GM11168 (cell line): ENCODE results near the gene PLAAT3.
"Not testable (repeated sequence)": the region's sequence is repeated elsewhere in the genome, so short reads cannot be mapped to it uniquely, and the experiment has no call there.

ENCODE experiments used
- in situ Hi-C: fragments of 300-500 bp; cut with MboI; formaldehyde crosslinking; loops from one replicate; pipeline ENCODE4 v1.12.0; 2022; ENCODE audit warnings: low sequenced_read_pairs; ENCODE audit not compliant: unreplicated experiment

Gene PLAAT3

DNA sequence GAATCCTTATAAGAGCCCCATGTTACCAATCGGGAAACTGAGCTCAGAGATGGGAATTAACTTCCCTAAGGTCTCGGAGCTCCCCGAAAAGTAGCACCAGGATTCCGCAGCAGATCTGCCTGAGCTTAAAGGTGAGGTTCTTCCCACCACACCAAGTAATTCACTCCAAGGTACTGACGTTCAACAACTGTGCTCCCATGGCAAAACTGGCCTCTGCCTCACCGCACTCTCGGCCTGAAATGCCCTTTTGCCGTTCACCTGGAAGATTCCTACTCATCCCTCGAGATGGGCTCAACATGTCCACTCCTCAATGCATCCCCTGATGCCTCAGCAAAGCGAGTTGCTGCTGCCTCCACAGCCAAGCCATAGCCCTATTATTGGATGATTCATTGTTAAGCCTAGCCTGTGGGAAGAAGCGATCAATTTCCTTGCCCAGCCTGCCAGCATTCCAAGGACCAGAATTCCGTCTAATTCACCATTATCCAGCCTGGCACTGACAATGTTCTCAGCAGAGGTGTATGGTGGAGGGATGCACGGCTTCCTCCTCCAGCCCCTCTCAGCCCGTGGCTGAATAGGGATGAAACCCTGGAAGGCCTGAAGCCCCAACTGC is 4.2 kb downstream of the PLAAT3 start:
- in situ Hi-C loops, result no loop called here

DNA sequence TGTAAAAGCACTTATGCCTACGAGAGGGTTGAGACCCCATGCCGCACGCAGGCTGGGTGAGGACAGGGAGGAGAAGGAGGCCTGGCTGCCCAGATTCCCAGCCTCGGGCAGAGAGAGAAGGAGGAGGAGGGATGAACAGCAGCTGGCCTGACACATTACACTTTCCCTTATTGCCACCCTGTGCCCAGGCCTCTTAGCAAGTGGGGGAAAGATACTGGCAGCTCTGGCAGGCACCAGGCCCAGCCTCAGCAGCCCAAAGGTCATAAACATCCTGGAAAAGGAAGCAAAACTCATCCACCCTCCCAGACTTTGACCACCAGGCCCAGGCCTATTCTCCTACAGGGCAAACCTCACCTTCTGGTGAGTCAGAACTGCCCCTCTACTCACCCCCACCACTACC is 4.7 kb downstream of the PLAAT3 start:
- in situ Hi-C loops, result no loop called here

DNA sequence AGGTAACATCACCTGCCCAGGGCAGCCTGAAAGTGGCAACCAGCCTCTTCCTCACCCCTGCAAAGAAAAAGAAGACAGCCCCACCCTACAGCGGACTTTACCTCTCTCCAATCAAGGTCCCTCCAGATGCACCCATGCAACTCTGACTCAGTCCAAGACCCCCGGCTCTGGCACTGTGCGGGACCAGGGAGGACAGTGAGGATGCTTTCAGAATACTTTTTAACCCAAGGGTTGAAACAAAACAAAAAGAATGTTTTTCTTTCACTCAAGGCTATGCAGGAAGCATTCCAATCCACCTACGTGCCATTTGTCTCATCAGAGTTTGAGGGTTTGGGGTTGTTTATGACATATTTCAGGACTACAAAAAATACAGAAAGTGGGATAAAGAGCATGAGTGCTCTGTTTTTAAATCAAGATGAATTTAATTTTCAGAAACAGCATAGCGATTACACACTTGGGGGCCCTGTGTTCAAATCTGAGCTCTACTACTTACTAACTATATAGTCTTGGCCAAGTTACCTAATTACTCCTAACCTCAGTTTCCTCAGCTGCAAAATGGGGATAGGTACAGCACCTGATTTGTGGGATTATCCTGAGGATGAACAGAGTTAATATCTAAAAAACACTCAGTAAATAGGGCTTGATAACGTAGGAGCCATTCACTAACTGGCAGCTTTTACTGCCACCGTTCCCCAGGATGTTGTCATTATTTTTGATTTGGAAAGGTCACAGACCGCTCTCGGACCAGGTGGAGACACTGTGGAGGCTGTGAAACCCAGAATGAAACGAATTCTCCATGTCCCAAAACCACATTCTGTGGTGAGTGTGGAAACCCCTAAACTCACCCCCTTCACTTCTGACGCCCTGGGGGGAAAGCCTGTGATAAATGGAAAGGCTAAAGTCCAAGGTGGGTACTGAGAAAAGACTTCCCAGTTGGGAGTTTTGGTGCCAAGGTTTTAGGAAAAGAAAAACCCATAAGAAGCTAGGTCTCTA is 5.6 kb downstream of the PLAAT3 start:
- in situ Hi-C loops, result no loop called here

DNA sequence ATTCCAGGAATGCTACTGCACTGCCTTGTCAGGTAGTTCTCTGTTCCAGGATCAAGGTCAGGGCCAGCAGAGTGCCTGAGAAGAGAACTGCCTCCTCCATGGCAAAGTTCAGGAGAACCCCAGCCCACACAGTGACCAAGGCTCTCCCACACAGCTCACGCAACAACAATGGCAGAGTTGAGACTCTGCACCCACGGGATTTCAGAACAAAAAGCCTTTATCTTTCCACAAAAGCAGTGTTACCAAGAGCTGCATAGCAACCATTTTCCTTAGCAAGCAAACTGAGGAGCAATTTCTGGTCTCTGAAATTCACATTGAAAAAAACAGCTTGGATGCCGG is 11.1 kb downstream of the PLAAT3 start:
- in situ Hi-C loops, result no loop called here

DNA sequence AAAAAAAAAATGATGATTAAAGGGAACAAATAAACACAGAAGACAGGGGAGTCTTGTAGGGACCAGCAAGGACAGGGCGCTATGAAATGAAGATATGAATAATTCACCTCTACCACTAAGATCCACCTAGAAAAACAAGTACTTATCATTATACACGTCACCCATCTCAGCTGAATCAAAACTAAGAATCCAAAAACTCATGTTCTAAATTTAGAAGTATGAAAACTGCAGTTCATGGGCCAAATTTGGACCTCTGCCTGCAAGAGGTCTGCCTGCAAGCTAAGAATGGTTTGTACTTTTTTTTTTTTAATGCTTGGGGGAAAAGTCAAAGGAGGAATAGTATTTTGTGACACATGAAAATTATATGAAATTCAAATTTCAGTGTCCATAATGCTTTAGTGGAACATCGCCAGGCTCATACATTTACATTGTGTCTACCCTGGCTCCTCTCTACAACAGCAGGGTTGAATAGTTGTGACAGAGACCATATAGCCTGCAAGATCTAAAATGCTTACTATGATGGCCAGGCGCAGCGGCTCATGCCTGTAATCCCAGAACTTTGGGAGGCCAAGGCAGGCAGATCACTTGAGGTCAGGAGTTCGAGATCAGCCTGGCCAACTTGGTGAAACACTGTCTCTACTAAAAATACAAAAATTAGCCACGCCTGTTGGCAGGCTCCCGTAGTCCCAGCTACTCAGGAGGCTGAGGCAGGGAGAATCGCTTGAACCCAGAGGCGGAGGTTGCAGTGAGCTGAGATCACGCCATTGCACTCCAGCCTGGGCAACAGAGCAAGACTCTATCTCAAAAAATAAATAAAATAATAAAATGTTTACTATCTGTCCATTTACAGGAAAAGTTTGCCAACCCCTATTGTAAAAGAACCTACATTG is 11.7 kb downstream of the PLAAT3 start:
- in situ Hi-C loops, result not testable (repeated sequence)

DNA sequence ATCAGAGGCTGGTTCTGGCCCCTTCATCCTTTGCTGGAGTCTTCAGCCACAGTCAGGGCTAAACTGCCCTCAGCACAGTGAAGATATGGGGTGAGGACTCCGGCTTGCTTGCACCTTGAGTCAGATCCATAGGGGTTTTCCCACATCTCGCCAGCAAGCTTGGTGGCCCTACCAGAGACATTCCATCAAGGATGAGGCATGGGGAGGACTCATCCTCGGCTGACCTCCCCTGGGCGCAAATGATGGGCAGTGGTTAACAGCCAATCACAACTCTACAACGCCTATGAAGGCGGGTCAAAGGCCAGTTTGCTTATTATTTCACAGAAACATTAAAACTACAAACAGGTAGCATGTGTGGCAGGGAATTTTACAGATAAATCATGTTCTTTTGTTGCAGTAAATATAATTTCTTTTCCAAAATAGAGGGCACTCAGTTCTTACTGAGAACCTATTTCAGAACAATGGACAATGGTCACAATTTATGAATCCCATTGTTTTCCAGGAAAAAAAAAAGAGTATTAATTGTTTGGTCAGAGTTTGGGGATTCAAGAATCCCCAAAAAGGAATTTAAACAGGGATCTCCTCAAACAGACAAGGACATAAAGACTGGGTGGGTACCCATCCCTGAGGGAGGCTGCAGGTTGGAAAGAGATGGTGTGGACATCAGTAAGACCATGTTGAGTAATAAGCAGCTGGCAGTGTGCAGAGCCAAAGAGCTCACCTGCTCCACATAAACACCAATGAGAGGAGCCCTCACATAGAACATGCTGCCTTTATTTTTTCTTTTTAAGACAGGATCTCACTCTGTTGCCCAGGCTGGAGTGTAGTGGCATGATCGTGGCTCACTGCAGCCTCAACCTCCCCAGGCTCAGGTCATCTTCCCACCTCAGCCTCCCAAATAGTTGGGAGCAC is 14.8 kb downstream of the PLAAT3 start:
- in situ Hi-C loops, result no loop called here

DNA sequence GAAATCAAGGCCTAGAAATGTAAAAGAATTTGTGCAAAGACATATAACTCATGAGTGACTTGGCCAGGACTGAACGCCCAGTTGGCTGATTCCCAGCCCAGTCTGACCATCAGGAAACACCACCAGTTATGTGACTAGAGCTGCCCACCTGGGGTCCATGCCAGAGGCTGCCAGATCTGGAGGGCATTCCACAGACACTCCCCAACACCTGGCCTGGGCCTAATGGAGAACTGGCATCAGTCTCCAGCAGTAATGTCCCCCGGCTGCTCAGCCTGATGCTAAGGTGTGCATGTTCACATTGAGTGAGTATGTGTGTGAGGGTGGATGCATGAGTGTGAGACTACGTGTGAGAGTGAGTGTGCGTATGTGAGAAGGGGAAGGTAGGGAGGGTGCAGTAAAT is 15.7 kb downstream of the PLAAT3 start:
- in situ Hi-C loops, result no loop called here

DNA sequence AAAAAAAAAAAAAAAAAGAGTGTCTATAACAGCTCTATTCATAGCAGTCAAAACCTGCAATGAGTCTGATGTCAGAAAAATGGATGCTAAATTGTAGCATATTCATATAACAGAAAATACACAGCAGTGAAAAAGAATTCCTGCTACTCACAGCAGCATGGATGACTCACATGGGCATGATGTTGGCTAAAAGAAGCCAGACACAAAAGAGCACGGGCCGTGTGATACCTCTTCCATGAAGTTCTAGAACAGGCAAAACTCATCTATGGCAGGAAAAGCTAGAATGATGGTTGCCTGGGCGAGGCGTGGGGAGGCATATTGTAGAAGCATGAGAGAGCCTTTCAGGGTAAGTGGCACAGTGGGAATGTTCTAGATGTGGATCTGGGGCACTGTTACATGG is 18.9 kb downstream of the PLAAT3 start:
- in situ Hi-C loops, result no loop called here

DNA sequence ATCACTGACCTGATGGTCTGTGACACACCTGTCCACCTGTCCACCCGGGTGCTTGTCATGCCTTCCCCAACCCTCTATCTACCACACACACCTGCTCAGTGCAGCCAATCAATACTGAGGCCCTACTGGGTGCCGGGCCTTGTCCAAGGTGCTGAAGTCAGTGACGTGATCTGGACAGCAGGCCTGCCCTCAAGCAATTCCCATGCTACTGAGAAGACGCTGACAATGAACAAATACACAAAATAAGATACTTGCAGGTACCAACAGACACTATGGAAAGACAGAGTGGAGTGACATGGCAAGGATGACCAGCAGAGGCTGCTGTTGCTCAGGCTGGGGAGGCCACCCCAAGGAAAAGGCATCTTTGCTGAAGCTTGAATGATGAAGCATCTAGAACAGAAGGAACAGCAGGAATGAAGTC is 21.2 kb downstream of the PLAAT3 start:
- in situ Hi-C loops, result no loop called here

DNA sequence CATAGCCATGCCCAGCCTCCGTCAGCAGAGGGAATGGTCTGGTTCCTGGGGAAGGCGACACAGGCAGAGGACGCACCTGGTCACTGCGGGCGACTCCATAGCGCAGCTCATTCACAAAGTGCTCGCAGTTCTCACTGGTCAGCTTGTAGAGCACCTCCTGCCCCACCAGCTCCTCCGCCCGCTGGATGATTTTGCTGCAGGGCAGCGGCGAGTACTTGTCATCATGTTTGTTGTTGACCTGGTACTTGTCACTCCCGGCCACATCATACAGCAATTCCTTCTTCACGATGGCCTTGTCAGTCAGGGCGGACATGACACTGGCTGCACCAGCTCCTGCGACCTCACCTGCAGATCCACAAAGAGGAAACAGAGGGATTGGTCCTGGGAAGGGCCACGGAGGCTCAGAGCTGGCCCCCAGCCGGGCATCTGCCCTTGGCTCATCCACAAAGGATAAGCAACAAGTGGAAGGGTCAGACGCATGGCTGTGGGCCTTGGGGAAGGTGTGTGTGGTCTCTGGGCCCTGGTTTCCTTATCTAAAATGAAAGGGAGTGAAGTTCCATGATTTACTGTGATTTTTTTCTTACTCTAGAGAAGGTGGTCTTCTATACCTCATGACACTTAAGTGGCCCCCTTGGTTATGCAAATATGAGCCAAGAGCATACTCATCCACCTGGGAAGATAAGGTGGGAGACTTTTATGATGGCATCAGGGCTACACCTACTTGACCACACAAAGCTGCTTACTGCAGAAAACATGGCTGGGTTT is 24.0 kb downstream of the PLAAT3 start:
- in situ Hi-C loops, result no loop called here

DNA sequence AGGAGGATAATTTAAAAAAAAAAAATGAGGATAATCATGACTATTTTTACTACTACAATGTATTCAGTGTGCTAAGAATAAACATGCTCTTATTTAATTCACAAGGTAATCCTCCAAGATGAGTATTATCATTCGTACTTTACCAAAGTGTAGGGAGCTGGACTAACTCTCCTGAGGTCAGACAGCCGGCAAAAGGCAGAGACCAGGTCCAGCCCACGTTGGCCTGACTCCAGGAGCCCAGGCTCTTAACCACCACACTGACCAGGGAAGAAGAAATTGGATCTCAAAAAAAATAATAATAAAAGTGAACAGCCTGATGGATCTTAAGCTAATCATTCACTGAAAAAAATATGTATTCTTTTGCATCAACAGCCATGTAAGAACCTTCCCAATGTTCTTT is 25.2 kb downstream of the PLAAT3 start:
- in situ Hi-C loops, result no loop called here

DNA sequence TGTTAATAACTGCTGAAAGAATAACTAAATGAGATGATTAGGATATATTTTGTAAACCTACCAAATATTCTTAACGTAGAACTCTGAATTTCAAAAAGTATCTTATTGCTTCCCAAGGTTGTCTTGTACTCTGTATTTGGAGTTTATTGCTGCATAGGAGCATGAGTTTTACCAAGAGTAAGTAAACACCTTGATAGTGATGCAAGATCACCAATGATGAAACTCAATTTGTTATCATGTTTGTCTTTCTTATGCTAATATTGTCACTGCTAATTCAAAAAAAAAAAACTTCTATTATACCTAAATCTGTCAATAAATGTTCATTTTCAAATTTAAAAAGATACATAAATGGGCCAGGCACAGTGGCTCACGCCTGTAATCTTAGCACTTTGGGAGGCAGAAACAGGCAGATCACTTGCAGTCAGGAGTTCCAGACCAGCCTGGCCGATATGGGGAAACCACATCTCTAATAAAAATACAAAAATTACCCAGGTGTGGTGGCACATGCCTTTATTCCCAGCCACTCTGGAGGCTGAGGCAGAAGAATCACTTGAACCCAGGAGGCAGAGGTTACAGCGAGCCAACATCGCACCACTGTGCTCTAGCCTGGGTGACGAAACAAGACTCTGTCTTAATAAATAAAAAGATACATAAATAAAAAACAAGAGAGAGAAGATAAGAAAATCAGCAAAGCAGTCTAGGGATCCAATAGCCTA is 27.6 kb downstream of the PLAAT3 start:
- in situ Hi-C loops, result no loop called here

DNA sequence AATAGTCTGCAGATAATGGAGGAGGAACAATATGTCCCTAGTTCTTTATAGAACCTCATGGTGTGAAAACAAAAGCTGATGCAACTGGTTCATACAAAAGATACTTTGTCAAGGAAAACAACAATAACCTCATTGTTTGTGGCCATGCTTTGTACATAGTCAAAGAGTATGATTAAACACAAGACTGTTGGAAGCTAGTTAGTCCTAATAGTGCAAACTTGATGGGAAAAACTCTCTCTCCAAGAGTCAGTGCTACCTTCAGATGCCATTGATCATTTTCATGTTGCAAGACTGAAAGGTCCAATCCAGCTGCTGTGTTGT is 30.9 kb downstream of the PLAAT3 start:
- in situ Hi-C loops, result no loop called here

DNA sequence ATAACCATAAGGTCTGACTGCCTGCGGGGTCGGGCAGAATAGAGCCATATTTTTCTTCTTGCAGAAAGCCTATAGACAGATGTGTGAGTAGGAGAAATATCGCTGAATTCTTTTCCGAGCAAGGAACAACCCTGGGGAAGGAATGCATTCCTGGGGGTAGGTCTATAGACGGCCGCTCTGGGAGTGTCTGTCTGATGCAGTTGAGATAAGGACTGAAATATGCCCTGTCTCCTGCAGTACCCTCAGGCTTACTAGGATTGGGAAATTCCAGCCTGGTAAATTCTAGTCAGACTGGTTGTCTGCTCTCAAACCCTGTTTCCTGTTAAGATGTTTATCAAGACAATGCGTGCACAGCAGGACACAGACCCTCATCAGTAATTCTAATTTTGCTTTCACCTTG is 33.0 kb downstream of the PLAAT3 start:
- in situ Hi-C loops, result not testable (repeated sequence)

DNA sequence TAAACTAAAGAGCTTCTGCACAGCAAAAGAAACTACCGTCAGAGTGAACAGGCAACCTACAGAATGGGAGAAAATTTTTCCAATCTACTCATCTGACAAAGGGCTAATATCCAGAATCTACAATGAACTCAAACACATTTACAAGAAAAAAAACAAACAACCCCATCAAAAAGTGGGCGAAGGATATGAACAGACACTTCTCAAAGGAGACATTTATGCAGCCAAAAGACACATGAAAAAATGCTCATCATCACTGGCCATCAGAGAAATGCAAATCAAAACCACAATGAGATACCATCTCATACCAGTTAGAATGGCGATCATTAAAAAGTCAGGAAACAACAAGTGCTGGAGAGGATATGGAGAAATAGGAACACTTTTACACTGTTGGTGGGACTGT is 35.4 kb downstream of the PLAAT3 start:
- in situ Hi-C loops, result not testable (repeated sequence)

DNA sequence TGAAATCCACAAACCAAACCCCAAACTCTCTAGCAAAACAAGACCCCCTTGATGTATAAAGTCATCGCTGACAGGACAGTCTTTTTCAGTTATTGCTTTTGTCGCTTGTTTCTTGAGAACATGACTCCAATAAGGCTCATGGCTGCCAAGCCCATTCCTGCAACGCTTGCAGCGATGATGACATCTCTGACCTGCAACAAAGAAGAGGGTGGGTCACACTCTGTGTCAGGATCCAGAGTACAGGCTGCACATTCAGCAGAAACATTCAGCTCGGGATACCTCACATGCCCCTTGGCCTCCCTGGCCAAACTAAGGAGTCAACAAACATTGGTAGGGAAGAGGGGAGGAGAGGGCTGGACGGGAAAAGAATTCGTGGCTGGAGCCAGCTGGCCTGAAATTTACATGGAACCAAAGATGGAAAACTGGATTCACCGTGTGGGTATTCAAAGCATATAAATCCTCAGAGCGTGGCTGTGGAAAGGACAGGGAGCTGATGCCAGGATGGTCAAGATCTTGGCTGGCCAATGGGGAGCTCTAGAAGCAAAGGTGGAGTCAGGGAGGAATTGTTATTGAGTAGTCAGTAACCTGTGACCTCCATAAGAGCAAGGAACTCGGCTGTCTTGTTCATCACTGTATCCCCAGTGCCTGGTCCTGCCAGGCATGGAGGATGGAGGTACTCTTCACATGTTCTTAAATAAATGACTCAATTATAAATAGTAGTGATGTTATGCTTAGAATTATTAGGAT is 39.2 kb downstream of the PLAAT3 start:
- in situ Hi-C loops, result no loop called here

DNA sequence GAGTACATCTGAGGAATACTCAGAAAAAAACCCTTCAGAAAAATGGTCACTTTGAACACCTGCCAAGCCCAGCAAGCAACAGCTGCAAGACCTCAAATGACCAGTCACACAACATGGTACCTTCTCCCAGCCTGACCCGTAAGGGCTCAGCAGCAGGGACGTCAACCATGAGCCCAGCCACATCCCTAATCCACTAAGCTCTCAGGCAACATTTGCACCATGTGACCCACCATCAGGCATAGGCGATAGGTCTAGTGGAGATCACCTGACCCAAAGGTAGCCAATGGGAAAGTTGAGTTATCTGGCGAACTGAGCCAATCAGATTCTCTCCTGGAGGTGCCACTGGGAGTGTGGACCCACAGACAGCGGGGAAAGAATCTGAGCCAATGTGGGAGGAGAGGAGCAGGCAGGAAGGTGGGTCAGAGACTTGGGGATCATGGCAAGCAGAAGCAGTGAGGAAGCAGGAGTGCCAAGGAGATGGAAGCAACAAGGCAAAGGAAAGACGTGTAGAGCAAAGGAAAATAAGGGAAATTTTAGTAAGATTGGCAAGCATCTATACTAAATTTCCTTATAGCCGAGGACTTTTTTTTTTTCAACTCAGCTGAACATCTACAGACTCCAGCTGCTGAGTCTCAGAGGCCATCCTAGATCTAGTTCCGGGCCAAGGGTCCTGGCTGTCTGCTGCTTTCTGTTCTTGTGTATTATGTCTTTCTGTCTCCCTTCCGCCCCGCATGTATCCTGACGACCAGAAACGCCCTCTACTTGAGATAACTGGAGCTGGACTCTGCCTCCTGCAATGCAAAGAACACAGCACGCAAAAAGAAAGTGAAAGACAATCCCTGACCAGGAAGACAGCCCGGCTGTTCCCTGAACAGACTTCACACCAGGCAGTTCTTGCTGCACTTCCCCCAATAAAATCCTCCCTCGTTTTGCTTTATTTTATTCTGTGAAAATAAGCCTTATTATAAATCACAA is 40.1 kb downstream of the PLAAT3 start:
- in situ Hi-C loops, result no loop called here
